Endothelial cell of umbilical vein (primary cell): ENCODE data around the gene KIAA1614. TPM values are rescaled to one million over a fixed set of nuclear protein-coding genes. Genes with fewer than 3 reads are reported as not detected.

ENCODE experiments used
- BruUV-seq: library from RNA; stranded (reverse); fragments of 400-500 nt; replicated peaks from 2 replicates; lab custom pipeline; 2021; lab: Mats Ljungman, UMichigan
- CTCF ChIA-PET: fragments of 300-600, 350-600 bp; sonication (Branson Sonifier 250); formaldehyde crosslinking; loops from one replicate; lab custom pipeline; 2021; ENCODE audit warnings: antibody characterized with exemption, inconsistent platforms; lab: Charles Lee
- POLR2A ChIA-PET: fragments of 300-600, 350-600 bp; sonication (Branson Sonifier 250); formaldehyde crosslinking; loops from one replicate; lab custom pipeline; 2021; ENCODE audit warnings: antibody characterized with exemption, inconsistent platforms; lab: Charles Lee
- DNase-seq: peaks from one replicate; pipeline ENCODE4 v3.0.0-alpha.2; 2011; ENCODE audit warnings: low read depth, low spot score
- FAIRE-seq: peaks from 2 replicates; lab custom pipeline; 2011; peaks lifted over from hg19 to GRCh38; lab: Jason Lieb, UNC
- H2AFZ ChIP-seq: 2 replicates; pipeline ENCODE4 v1.6.0; 2012; ENCODE audit warnings: low read depth, low read length, control low read depth, inconsistent platforms
- H3K27ac ChIP-seq: 2 replicates; pipeline ENCODE4 v1.5.1; 2011; ENCODE audit warnings: low read depth, mild to moderate bottlenecking, control low read depth, low read length, moderate library complexity; ENCODE audit not compliant: insufficient read depth
- H3K27me3 ChIP-seq, 2 experiments: 2 replicates each; pipeline versions ENCODE4 v1.6.0 to v1.6.1; 2011; ENCODE audit warnings: low read length in 2 of 2, mixed read lengths in 1 of 2; ENCODE audit not compliant: control insufficient read depth in 2 of 2, insufficient read depth in 2 of 2
- H3K36me3 ChIP-seq, 2 experiments: 2 replicates in 1 of 2; 3 replicates in 1 of 2; pipeline ENCODE4 v1.5.1; 2011; ENCODE audit warnings: low read length in 2 of 2, mild to moderate bottlenecking in 1 of 2, moderate library complexity in 1 of 2; ENCODE audit not compliant: control insufficient read depth in 2 of 2, insufficient read depth in 2 of 2; ENCODE audit errors: extremely low read depth in 1 of 2
- H3K4me1 ChIP-seq: 3 replicates; pipeline ENCODE4 v1.5.1; 2011; ENCODE audit warnings: mild to moderate bottlenecking, low read length; ENCODE audit not compliant: control insufficient read depth, insufficient read depth; ENCODE audit errors: extremely low read depth
- H3K4me2 ChIP-seq: 2 replicates; pipeline ENCODE4 v1.6.1; 2011; ENCODE audit warnings: low read length, control low read depth, mixed read lengths; ENCODE audit not compliant: insufficient read depth
- H3K4me3 ChIP-seq, 3 experiments: fragments of 200-600 bp in 1 of 3; sonication (generic), shearing (Covaris generic) in 1 of 3; replicated peaks in 1 of 3; 2 replicates each; pipeline ENCODE4 v1.5.1; 2011 to 2016; ENCODE audit warnings: control low read depth in 3 of 3, low read length in 3 of 3, mild to moderate bottlenecking in 2 of 3, inconsistent platforms in 1 of 3, low read depth in 1 of 3, moderate library complexity in 1 of 3; ENCODE audit not compliant: insufficient read depth in 1 of 3
- H3K79me2 ChIP-seq: 2 replicates; pipeline ENCODE4 v1.6.0; 2012; ENCODE audit warnings: low read length, inconsistent platforms; ENCODE audit not compliant: control insufficient read depth, insufficient read depth
- H3K9ac ChIP-seq: replicated peaks from 2 replicates; pipeline ENCODE3; 2011; ENCODE audit warnings: low read length, control low read depth; ENCODE audit not compliant: insufficient read depth; ENCODE audit errors: extremely low read depth
- H3K9me1 ChIP-seq: replicated peaks from 3 replicates; pipeline ENCODE4 v1.6.0; 2011; ENCODE audit warnings: mild to moderate bottlenecking, low read length; ENCODE audit not compliant: control insufficient read depth, insufficient read depth; ENCODE audit errors: extremely low read depth
- H3K9me3 ChIP-seq: replicated peaks from 2 replicates; pipeline ENCODE4 v1.5.1; 2012; ENCODE audit warnings: low read length, inconsistent platforms; ENCODE audit not compliant: control insufficient read depth, insufficient read depth
- H4K20me1 ChIP-seq: replicated peaks from 2 replicates; pipeline ENCODE3; 2011; ENCODE audit warnings: mild to moderate bottlenecking, low read length; ENCODE audit not compliant: control insufficient read depth, insufficient read depth; ENCODE audit errors: extremely low read depth
- EZH2 ChIP-seq: IDR thresholded peaks from 2 replicates; pipeline ENCODE4 v1.6.1; 2012; ENCODE audit warnings: borderline replicate concordance, low read depth, mild to moderate bottlenecking, moderate library complexity, low read length, inconsistent platforms; ENCODE audit not compliant: severe bottlenecking
- FOS ChIP-seq: IDR thresholded peaks from 2 replicates; pipeline ENCODE4 v1.6.1; 2011; ENCODE audit warnings: mild to moderate bottlenecking, low read length, moderate library complexity, borderline replicate concordance; ENCODE audit not compliant: insufficient read depth
- GATA2 ChIP-seq: IDR thresholded peaks from 2 replicates; pipeline ENCODE4 v1.7.0; 2011; ENCODE audit warnings: low read depth, mild to moderate bottlenecking, moderate library complexity, mixed read lengths, low read length; ENCODE audit not compliant: insufficient read length, insufficient read depth
- JUN ChIP-seq: IDR thresholded peaks from 2 replicates; pipeline ENCODE4 v1.6.1; 2011; ENCODE audit warnings: borderline replicate concordance, low read depth; ENCODE audit not compliant: insufficient read length, insufficient read depth
- MYC ChIP-seq: IDR thresholded peaks from one replicate; pipeline ENCODE4 v1.6.1; 2011; ENCODE audit warnings: mild to moderate bottlenecking, low read depth, low read length
- POLR2A ChIP-seq: IDR thresholded peaks from 2 replicates; pipeline ENCODE4 v1.6.1; 2012; ENCODE audit warnings: low read depth, mild to moderate bottlenecking, control low read depth, low read length
- POLR2AphosphoS5 ChIP-seq: IDR thresholded peaks from 2 replicates; pipeline ENCODE4 v1.6.1; 2012; ENCODE audit warnings: low read depth, mild to moderate bottlenecking, control low read depth, low read length, moderate library complexity; ENCODE audit not compliant: insufficient read depth
- dilution Hi-C: fragments of 300-500 bp; cut with MboI; formaldehyde crosslinking; loops from one replicate; pipeline ENCODE4 v1.15.0; 2019; ENCODE audit warnings: low sequenced_read_pairs; ENCODE audit not compliant: extremely low pct_ligation_motif_present
- intact Hi-C: fragments of 100-400 bp; cut with micrococcal nuclease; formaldehyde crosslinking; loops from one replicate; pipeline ENCODE4 v1.10.0; 2022
- polyA plus RNA-seq, 4 experiments: library from polyadenylated mRNA; depleted of rRNA in 3 of 4; stranded (reverse) in 3 of 4; unstranded in 1 of 4; fragments of >200 nt; gene quantifications; 2 replicates each; pipeline versions ENCODE4 v1.2.1 to v1.2.3, GENCODE V29; 2011 to 2012; ENCODE audit warnings: missing spikeins in 1 of 4
- total RNA-seq: library from RNA; stranded (reverse); gene quantifications from 2 replicates; pipeline ENCODE4 v1.2.3, GENCODE V29; 2021
- TF ChIP-seq, protein P1 (sequence below), 2 donors: IDR thresholded peaks; 1 replicate in 1 of 2; 2 replicates in 1 of 2; pipeline ENCODE4 v1.5.1; 2011; ENCODE audit warnings: low read length in 2 of 2, mild to moderate bottlenecking in 2 of 2, moderate library complexity in 2 of 2, control low read depth in 1 of 2, inconsistent platforms in 1 of 2, low read depth in 1 of 2; ENCODE audit not compliant: insufficient read depth in 1 of 2; ENCODE audit errors: extremely low read depth in 1 of 2
- TF ChIP-seq, protein P2 (sequence below): IDR thresholded peaks from 2 replicates; pipeline ENCODE4 v1.6.1; 2011; ENCODE audit not compliant: insufficient read depth, insufficient read length

Gene KIAA1614
- total and polyA plus RNA-seq, 2 donors (not counting 3 experiments of a cell fraction or from before 2014, with no cell fraction given) = 1.0 to 2.0 TPM

DNA sequence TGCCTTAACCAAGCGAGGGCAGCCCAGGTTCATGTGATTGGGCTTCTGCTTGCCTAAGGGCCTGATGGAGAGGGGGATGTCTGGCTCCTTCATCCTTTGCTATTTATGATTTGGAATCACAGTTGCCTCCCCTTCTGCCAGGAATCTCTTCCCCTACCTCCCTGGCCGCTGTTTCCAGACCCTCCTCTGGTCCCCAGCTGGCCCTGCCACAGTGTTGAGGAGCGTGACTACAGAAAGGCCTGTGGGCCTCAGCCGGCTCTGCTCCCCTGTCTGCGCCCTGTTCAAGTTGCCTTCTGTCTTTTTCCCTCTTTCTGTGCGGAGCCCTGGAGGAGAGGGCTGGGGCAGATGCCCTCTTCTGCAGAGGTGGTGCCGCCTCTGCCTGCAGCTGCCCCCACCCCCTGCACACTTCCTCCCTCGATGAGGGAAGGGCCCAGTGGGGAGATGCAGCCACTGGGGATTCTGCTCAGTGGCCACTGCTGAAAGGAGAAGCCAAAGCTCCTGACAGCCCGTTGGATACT lies 6.5 kb downstream of the KIAA1614 start:
- no peak for FAIRE-seq
- no peak for TF ChIP-seq GATA2
- no peak for TF ChIP-seq POLR2AphosphoS5
- TF ChIP-seq, protein P1, sequence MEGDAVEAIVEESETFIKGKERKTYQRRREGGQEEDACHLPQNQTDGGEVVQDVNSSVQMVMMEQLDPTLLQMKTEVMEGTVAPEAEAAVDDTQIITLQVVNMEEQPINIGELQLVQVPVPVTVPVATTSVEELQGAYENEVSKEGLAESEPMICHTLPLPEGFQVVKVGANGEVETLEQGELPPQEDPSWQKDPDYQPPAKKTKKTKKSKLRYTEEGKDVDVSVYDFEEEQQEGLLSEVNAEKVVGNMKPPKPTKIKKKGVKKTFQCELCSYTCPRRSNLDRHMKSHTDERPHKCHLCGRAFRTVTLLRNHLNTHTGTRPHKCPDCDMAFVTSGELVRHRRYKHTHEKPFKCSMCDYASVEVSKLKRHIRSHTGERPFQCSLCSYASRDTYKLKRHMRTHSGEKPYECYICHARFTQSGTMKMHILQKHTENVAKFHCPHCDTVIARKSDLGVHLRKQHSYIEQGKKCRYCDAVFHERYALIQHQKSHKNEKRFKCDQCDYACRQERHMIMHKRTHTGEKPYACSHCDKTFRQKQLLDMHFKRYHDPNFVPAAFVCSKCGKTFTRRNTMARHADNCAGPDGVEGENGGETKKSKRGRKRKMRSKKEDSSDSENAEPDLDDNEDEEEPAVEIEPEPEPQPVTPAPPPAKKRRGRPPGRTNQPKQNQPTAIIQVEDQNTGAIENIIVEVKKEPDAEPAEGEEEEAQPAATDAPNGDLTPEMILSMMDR (IDR thresholded peaks at IDR 0.05; ENCODE audit: extremely low read depth in 1 of 2, insufficient read depth in 1 of 2, low read depth in 1 of 2, low read length in 2 of 2) = no peak
- TF ChIP-seq, protein P2, sequence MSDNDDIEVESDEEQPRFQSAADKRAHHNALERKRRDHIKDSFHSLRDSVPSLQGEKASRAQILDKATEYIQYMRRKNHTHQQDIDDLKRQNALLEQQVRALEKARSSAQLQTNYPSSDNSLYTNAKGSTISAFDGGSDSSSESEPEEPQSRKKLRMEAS = no peak
- no peak for TF ChIP-seq MYC
- TF ChIP-seq POLR2A = no peak
- TF ChIP-seq EZH2 = no peak
- no peak for TF ChIP-seq FOS
- no peak for TF ChIP-seq JUN
- Histone ChIP-seq H3K9me1 (no peaks in the 10 kb centered on the region), H3K9me3 (no peaks in the 10 kb centered on the region), H3K4me1 (no peaks in the 10 kb centered on the region), H3K27ac (no peak overlapping the region), H3K79me2 (no peaks in the 10 kb centered on the region), H3K9ac (no peak overlapping the region), H4K20me1 (no peaks in the 10 kb centered on the region), H3K4me2 (no peak overlapping the region), H3K36me3 (no peaks in the 10 kb centered on the region), H2AFZ (no peak overlapping the region), H3K4me3 (no peak overlapping the region), H3K27me3 (no peaks in the 10 kb centered on the region)
- BruUV-seq = no TSS peak
- CTCF ChIA-PET = no interaction called here
- intact Hi-C loops = no loop called here
- no peak for DNase-seq
- POLR2A ChIA-PET = no interaction called here
- dilution Hi-C loops = no loop called here
